Measurements from ENCODE around the gene ACER1.

The ACER1 gene

DNA sequence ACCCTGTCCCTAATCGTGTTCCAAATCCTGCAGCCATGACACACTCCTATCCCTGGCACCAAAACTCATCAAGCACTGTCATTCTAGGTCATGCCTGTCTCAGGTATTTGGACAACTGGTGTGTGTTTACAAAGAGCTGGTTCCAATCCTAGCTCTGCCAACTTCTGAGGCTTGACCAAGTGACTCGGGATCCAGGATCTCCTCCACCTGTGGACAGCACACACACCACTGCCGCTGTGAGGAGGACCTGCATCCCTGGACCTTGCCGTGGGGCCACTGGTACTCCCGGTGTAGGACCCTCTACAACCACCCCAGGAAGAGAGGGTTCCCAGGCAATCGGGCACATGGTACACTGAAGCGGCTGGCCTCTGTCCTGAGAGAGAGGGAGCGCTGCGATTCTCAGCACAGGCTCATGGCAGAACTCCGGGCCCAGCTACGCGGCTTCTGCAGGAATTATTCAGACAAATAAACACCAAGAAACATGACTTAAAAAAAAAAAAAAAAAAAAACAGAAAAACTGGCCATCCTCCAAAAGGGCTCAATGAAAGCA lies 74.0 kb downstream of the ACER1 start:
- TF ChIP-seq, protein P1, sequence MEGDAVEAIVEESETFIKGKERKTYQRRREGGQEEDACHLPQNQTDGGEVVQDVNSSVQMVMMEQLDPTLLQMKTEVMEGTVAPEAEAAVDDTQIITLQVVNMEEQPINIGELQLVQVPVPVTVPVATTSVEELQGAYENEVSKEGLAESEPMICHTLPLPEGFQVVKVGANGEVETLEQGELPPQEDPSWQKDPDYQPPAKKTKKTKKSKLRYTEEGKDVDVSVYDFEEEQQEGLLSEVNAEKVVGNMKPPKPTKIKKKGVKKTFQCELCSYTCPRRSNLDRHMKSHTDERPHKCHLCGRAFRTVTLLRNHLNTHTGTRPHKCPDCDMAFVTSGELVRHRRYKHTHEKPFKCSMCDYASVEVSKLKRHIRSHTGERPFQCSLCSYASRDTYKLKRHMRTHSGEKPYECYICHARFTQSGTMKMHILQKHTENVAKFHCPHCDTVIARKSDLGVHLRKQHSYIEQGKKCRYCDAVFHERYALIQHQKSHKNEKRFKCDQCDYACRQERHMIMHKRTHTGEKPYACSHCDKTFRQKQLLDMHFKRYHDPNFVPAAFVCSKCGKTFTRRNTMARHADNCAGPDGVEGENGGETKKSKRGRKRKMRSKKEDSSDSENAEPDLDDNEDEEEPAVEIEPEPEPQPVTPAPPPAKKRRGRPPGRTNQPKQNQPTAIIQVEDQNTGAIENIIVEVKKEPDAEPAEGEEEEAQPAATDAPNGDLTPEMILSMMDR (IDR thresholded peaks at IDR 0.05; ENCODE audit: low read depth, low read length), result no peak
- Histone ChIP-seq H3K9me3 (no peaks in the 10 kb centered on the region), H3K4me3 (ENCODE audit: low read depth, low read length) (no peak overlapping the region), H3K36me3 (peaks cover 78% of the 10 kb centered on the region), H3K4me1 (no peaks in the 10 kb centered on the region), H3K27me3 (no peaks in the 10 kb centered on the region)
- no peak for DNase-seq

DNA sequence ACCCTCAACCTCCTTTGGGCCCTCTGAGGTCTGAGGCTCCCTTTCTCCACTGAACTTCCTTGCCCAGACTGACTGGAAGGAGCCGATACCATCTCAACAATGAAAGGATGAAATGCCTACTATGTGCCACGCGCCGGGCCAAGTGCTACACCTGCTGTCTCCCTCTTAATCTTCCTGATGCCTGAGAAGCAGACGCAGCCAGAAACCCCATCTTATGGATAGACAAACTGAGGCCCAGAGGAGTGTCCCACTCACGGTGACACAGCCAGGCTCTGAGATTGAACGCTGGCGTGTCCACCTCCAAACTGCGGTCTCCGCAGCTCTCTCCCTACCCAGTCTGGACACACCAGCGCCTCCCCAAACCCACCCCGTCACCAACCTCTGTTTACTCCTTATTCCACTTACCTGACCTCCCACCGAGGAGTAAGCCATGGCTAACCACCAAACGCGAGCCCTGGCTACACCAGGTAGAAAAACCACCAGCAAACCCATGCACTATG lies 74.5 kb downstream of the ACER1 start:
- H3K4me3 ChIP-seq (ENCODE audit: low read depth, low read length), result no peak overlapping the region
- no peak for DNase-seq
- TF ChIP-seq, protein P1 (IDR thresholded peaks at IDR 0.05; ENCODE audit: low read depth, low read length), result no peak
- no peaks in the 10 kb centered on the region for H3K27me3 ChIP-seq
- no peaks in the 10 kb centered on the region for H3K9me3 ChIP-seq
- H3K36me3 ChIP-seq, result peaks cover 82% of the 10 kb centered on the region
- no peaks in the 10 kb centered on the region for H3K4me1 ChIP-seq
